Astrocyte of the cerebellum (primary cell): ENCODE results near the gene UNC93A.
"Not testable (repeated sequence)": the region's sequence is repeated elsewhere in the genome, so short reads cannot be mapped to it uniquely, and the experiment has no call there.

Source experiments
- DNase-seq: peaks from one replicate; pipeline ENCODE4 v3.0.0-alpha.2; 2011; ENCODE audit warnings: low read depth
- H3K4me3 ChIP-seq: 2 replicates; pipeline ENCODE4 v1.5.1; 2011; ENCODE audit warnings: mild to moderate bottlenecking, low read depth, low read length, moderate library complexity
- CTCF ChIP-seq: IDR thresholded peaks from 2 replicates; pipeline ENCODE4 v1.5.1; 2012; ENCODE audit warnings: low read length, low read depth, moderate library complexity, mild to moderate bottlenecking; ENCODE audit errors: missing control alignments
- in situ Hi-C: cut with HindIII; loops from 2 replicates; pipeline ENCODE4 v1.10.0; 2017; ENCODE audit warnings: low sequenced_read_pairs

UNC93A gene

DNA sequence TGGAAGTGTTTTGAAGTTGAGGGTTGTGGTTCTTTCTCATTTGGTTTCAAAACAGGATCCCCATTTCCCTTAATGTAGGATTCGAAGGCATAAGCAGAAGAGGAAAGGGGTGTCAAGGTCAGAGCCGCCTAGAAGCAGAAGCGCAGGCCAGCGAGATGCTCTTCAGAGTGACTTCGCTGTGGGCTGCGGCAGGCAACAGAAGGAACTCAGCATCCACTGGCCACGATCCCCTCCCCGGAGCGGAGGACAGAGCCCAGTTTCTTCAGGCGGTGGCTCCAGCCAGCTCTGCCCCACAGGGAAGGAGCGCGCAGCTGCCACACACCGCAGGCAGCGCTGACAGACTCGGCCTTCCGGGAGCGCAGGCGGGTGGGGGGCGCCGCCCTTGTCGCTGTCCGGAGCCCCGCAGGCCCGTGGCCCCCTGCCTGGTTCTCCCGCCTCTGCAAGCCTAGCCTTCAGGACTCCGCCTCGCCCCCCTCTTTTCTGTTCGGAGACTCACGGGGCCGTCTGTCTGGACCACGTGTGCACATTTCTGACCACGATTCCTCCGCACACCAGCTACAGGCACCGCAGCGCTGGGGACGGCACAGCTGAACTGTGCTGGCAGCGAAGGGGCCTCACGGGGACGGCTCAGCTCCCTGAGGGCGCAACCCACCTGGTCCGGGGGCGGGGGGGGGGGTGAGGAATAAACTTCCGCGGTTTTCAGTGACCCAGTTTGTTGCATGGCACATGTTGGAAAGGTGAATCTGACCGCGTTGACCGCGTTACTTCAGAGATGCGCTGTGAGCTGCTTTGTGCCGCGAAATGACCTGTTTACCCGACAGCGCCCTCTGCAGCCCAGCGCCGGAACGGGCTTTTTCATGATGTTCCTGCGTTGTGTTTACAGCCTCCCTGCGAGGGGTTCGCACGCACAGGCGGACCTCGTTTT, 59.9 kb downstream of the UNC93A start:
- peak; percentile 35 for DNase-seq
- in situ Hi-C loops = no loop called here
- peak overlapping the region; percentile 45 for H3K4me3 ChIP-seq
- TF ChIP-seq CTCF = peak; percentile 86

GRCh38 chr6:167351656-167352345, 60.7 kb downstream of the UNC93A start:
- DNase-seq = no peak
- peak overlapping the region; percentile 45 for H3K4me3 ChIP-seq
- no peak for TF ChIP-seq CTCF
- in situ Hi-C loops = no loop called here

- in situ Hi-C loops = no loop called here
- no peak for TF ChIP-seq CTCF
- H3K4me3 ChIP-seq = no peak overlapping the region
- no peak for DNase-seq
Measured at GRCh38 chr6:167356874-167357273, 65.8 kb downstream of the UNC93A start.

DNA sequence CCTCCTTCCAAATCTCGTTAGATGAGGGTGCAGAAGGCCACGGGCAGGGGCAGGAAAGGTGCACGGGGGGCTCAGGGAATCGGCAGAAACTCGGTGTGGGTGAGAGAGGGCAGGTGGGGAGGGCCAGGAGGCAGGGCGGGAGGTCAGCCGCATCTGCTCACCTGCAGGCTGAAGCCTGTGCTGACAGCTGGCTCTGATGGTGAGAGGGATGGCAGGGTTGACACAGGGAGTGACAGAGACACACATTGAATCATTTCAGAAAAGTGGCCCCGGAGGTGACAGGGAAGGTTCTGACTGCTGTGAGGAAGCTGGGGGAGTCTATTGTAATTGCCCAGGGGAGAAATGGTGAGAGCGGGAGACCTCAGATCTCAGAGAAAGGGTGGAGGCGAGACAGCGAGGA, 67.3 kb downstream of the UNC93A start:
- in situ Hi-C loops, H3K4me3 ChIP-seq, DNase-seq: not testable (repeated sequence)

GRCh38 chr6:167361170-167361569, 70.1 kb downstream of the UNC93A start:
- DNase-seq, H3K4me3 ChIP-seq, in situ Hi-C loops: not testable (repeated sequence)
